AG09309 (cell line): ENCODE results near the gene ZNF20.
"Not testable (repeated sequence)": the region's sequence is repeated elsewhere in the genome, so short reads cannot be mapped to it uniquely, and the experiment has no call there.

Source experiments
- DNase-seq: peaks from one replicate; pipeline ENCODE4 v3.0.0-alpha.2; 2010; ENCODE audit warnings: low read depth
- H3K4me3 ChIP-seq: 2 replicates; pipeline ENCODE4 v1.5.1; 2011; ENCODE audit warnings: mild to moderate bottlenecking, low read depth, low read length, moderate library complexity; ENCODE audit not compliant: control insufficient read depth
- CTCF ChIP-seq: IDR thresholded peaks from 2 replicates; pipeline ENCODE4 v1.5.1; 2011; ENCODE audit warnings: mild to moderate bottlenecking, low read depth, low read length, inconsistent platforms; ENCODE audit not compliant: insufficient read depth, control insufficient read depth; ENCODE audit errors: missing control alignments

The ZNF20 gene

GRCh38 chr19:12113121-12113520 lies 27.0 kb downstream of the ZNF20 start:
- H3K4me3 ChIP-seq: no peak overlapping the region
- no peak for DNase-seq
- no peak for TF ChIP-seq CTCF

GRCh38 chr19:12112701-12113100 lies 27.4 kb downstream of the ZNF20 start:
- no peak overlapping the region for H3K4me3 ChIP-seq
- no peak for TF ChIP-seq CTCF
- no peak for DNase-seq

GRCh38 chr19:12111943-12112637 lies 28.1 kb downstream of the ZNF20 start:
- TF ChIP-seq CTCF: no peak
- H3K4me3 ChIP-seq: no peak overlapping the region
- DNase-seq: no peak

- no peak for DNase-seq
- TF ChIP-seq CTCF: no peak
- H3K4me3 ChIP-seq: no peak overlapping the region
Observed at GRCh38 chr19:12111176-12111575, 29.0 kb downstream of the ZNF20 start.

GRCh38 chr19:12103909-12104308 lies 36.2 kb downstream of the ZNF20 start:
- DNase-seq, H3K4me3 ChIP-seq: not testable (repeated sequence)

- no peak for TF ChIP-seq CTCF
- H3K4me3 ChIP-seq: no peak overlapping the region
- DNase-seq: no peak
Observed at GRCh38 chr19:12098040-12098439, 42.1 kb downstream of the ZNF20 start.

- DNase-seq: no peak
- H3K4me3 ChIP-seq: no peak overlapping the region
- TF ChIP-seq CTCF: no peak
Observed at GRCh38 chr19:12095111-12095790, 44.9 kb downstream of the ZNF20 start.
